HepG2 (cell line): Measurements from ENCODE around the gene HUNK. TPM values are rescaled to one million over a fixed set of nuclear protein-coding genes. Genes with fewer than 3 reads are reported as not detected.

Source experiments
- ARNT2 ChIP-seq: sonication (generic); formaldehyde crosslinking; IDR thresholded peaks from 2 replicates; pipeline ENCODE4 v1.8.0; 2022; ENCODE audit warnings: mild to moderate bottlenecking, low read depth, missing genetic modification reagents, moderate library complexity
- ATF5 ChIP-seq: sonication (generic); formaldehyde crosslinking; IDR thresholded peaks from 2 replicates; pipeline ENCODE4 v1.4.0; 2020; ENCODE audit warnings: mild to moderate bottlenecking, low read depth, missing genetic modification reagents
- DDIT3 ChIP-seq: sonication (generic); formaldehyde crosslinking; IDR thresholded peaks from 2 replicates; pipeline ENCODE4 v1.4.0; 2020; ENCODE audit warnings: mild to moderate bottlenecking, missing genetic modification reagents
- FOXA1 ChIP-seq, 2 experiments: fragments of 450-650 bp in 1 of 2; sonication (generic) in 1 of 2; formaldehyde crosslinking in 1 of 2; IDR thresholded peaks; 2 replicates each; pipeline versions ENCODE4 v1.4.0 to v1.6.1; 2016 to 2020; ENCODE audit warnings: missing genetic modification reagents in 1 of 2
- HCFC1 ChIP-seq: fragments of 150-350 bp; IDR thresholded peaks from 2 replicates; pipeline ENCODE4 v1.6.1; 2014; ENCODE audit warnings: low read depth, low read length
- HMGXB4 ChIP-seq, 2 experiments: sonication (generic) in 1 of 2; formaldehyde crosslinking in 1 of 2; IDR thresholded peaks; 2 replicates each; pipeline versions ENCODE4 v1.4.0 to v1.6.1; 2018 to 2020; ENCODE audit warnings: missing genetic modification reagents in 2 of 2, borderline replicate concordance in 1 of 2, low read depth in 1 of 2, mild to moderate bottlenecking in 1 of 2, missing biosample characterization in 1 of 2
- KAT7 ChIP-seq: IDR thresholded peaks from 2 replicates; pipeline ENCODE4 v1.6.1; 2018; ENCODE audit warnings: borderline replicate concordance, missing compliant biosample characterization
- KAT8 ChIP-seq: IDR thresholded peaks from 2 replicates; pipeline ENCODE4 v1.6.1; 2016; ENCODE audit warnings: missing genetic modification reagents, missing compliant biosample characterization
- MAX ChIP-seq: IDR thresholded peaks from 2 replicates; pipeline ENCODE4 v1.6.1; 2012; ENCODE audit warnings: inconsistent platforms
- MED8 ChIP-seq: sonication (generic); formaldehyde crosslinking; IDR thresholded peaks from 2 replicates; pipeline ENCODE4 v1.8.1; 2023; ENCODE audit warnings: mild to moderate bottlenecking, missing genetic modification reagents; ENCODE audit not compliant: insufficient replicate concordance
- MTF1 ChIP-seq: sonication (generic); formaldehyde crosslinking; IDR thresholded peaks from 2 replicates; pipeline ENCODE4 v1.5.0; 2020; ENCODE audit warnings: missing genetic modification reagents
- NFKBIZ ChIP-seq: IDR thresholded peaks from 2 replicates; pipeline ENCODE4 v1.6.1; 2018; ENCODE audit warnings: missing genetic modification reagents, missing compliant biosample characterization
- RFX1 ChIP-seq: fragments of 450-650 bp; IDR thresholded peaks from 2 replicates; pipeline ENCODE4 v1.6.1; 2017
- SMAD3 ChIP-seq: sonication (generic); formaldehyde crosslinking; IDR thresholded peaks from 2 replicates; pipeline ENCODE4 v1.4.0; 2020; ENCODE audit warnings: missing genetic modification reagents
- SP1 ChIP-seq, 2 experiments: fragments of 450-650 bp in 1 of 2; sonication (generic) in 1 of 2; formaldehyde crosslinking in 1 of 2; IDR thresholded peaks; 2 replicates each; pipeline versions ENCODE4 v1.4.0 to v1.6.1; 2016 to 2020; ENCODE audit warnings: missing genetic modification reagents in 1 of 2
- SP4 ChIP-seq: sonication (generic); formaldehyde crosslinking; IDR thresholded peaks from 2 replicates; pipeline ENCODE4 v1.8.1; 2023; ENCODE audit warnings: mild to moderate bottlenecking, missing genetic modification reagents
- XRCC5 ChIP-seq: fragments of 200-400 bp; formaldehyde crosslinking; optimal IDR thresholded peaks from 2 replicates; pipeline ENCODE3; 2017; ENCODE audit warnings: mild to moderate bottlenecking, low read length
- ZBTB10 ChIP-seq: sonication (generic); formaldehyde crosslinking; IDR thresholded peaks from 2 replicates; pipeline ENCODE4 v1.4.0; 2020; ENCODE audit warnings: missing genetic modification reagents, borderline replicate concordance
- ZNF136 ChIP-seq: sonication (generic); formaldehyde crosslinking; IDR thresholded peaks from 2 replicates; pipeline ENCODE4 v1.8.1; 2022; ENCODE audit warnings: low read depth, mild to moderate bottlenecking, moderate library complexity, missing genetic modification reagents
- ZNF331 ChIP-seq: sonication (generic); formaldehyde crosslinking; IDR thresholded peaks from 2 replicates; pipeline ENCODE4 v1.4.0; 2020; ENCODE audit warnings: missing genetic modification reagents
- ZNF576 ChIP-seq: sonication (generic); formaldehyde crosslinking; IDR thresholded peaks from 2 replicates; pipeline ENCODE4 v1.4.0; 2020; ENCODE audit warnings: mild to moderate bottlenecking, missing genetic modification reagents
- ZNF724P ChIP-seq: sonication (generic); formaldehyde crosslinking; IDR thresholded peaks from 2 replicates; pipeline ENCODE4 v1.8.0; 2022; ENCODE audit warnings: missing genetic modification reagents, borderline replicate concordance
- ZNF784 ChIP-seq: sonication (generic); formaldehyde crosslinking; IDR thresholded peaks from 2 replicates; pipeline ENCODE4 v1.5.1; 2020; ENCODE audit warnings: missing genetic modification reagents, mild to moderate bottlenecking, borderline replicate concordance
- ZNF792 ChIP-seq: IDR thresholded peaks from 2 replicates; pipeline ENCODE4 v1.6.1; 2016
- polyA plus RNA-seq, 8 experiments: library from polyadenylated mRNA; depleted of rRNA in 3 of 8; stranded (reverse) in 7 of 8; unstranded in 1 of 8; fragments of >200 nt; fragmentation: Illumina TruSeq in 4 of 8; extraction: Trizol in 4 of 8; gene quantifications; 2 replicates each; pipeline versions ENCODE4 v1.2.1 to v1.2.3, GENCODE V29; 2011 to 2016; ENCODE audit warnings: low read depth in 4 of 8, missing spikeins in 1 of 8, mixed read lengths in 1 of 8; ENCODE audit not compliant: insufficient read depth in 1 of 8
- total RNA-seq, 5 experiments: library from RNA; depleted of rRNA; stranded (reverse); fragments of >200 nt; fragmentation: Illumina TruSeq; extraction: Trizol; gene quantifications; 2 replicates each; pipeline ENCODE4 v1.2.3, GENCODE V29; 2016; ENCODE audit warnings: low read depth in 1 of 5

Gene HUNK
- total and polyA plus RNA-seq, 2 of the 13 experiments (the other 11 are each of a cell fraction or from before 2014, with no cell fraction given): 1.8 to 1.9 TPM

GRCh38 chr21:31866077-31866511, 6.7 kb upstream of the HUNK start (continued):
- peak; percentile 38; the same call in 1 of the 2 replicates for TF ChIP-seq ZNF331 (CRISPR knock-in tag)
- TF ChIP-seq ATF5 (CRISPR knock-in tag): 0 out of 2 replicates have a peak, but pooled peaks have one; percentile 50
- TF ChIP-seq ZNF784 (CRISPR knock-in tag): no peak
- TF ChIP-seq HMGXB4 (CRISPR knock-in tag; IDR thresholded peaks at IDR 0.05; ENCODE audit: borderline replicate concordance in 1 of 2, low read depth in 1 of 2): peak in 1 of 2 experiments; percentile 48; a peak in 1 of 4 replicates
- TF ChIP-seq ZNF136 (CRISPR knock-in tag): no peak
- TF ChIP-seq DDIT3 (CRISPR knock-in tag): no peak
- no peak for TF ChIP-seq KAT7
- TF ChIP-seq SP4 (CRISPR knock-in tag): no peak
- 0 out of 2 replicates have a peak, but pooled peaks have one; percentile 12 for TF ChIP-seq MAX
- no peak for TF ChIP-seq MED8 (CRISPR knock-in tag)
- TF ChIP-seq ZNF792 (CRISPR knock-in tag): no peak
- 0 out of 2 replicates have a peak, but pooled peaks have one; percentile 44 for TF ChIP-seq ARNT2 (CRISPR knock-in tag)
- no peak for TF ChIP-seq ZNF576 (CRISPR knock-in tag)
- TF ChIP-seq SP1 (IDR thresholded peaks at IDR 0.05): no peak
- TF ChIP-seq SP1 (CRISPR knock-in tag; IDR thresholded peaks at IDR 0.05): no peak
- TF ChIP-seq ZBTB10 (CRISPR knock-in tag): no peak
- TF ChIP-seq MTF1 (CRISPR knock-in tag): no peak
- no peak for TF ChIP-seq RFX1
- TF ChIP-seq KAT8 (CRISPR knock-in tag): peak; percentile 25; the same call in 1 of the 2 replicates
- no peak for TF ChIP-seq NFKBIZ (CRISPR knock-in tag)
- peak; percentile 59 for TF ChIP-seq XRCC5
- no peak for TF ChIP-seq FOXA1 (IDR thresholded peaks at IDR 0.05)
- 0 out of 2 replicates have a peak, but pooled peaks have one; percentile 21 for TF ChIP-seq FOXA1 (CRISPR knock-in tag; IDR thresholded peaks at IDR 0.05)
- 0 out of 2 replicates have a peak, but pooled peaks have one; percentile 30 for TF ChIP-seq ZNF724P (CRISPR knock-in tag)
- peak; percentile 57; the same call in 1 of the 2 replicates for TF ChIP-seq SMAD3 (CRISPR knock-in tag)
- no peak for TF ChIP-seq HCFC1
